IPS DF 19.7 (cell line): ENCODE results near the gene ESD.
"Not testable (repeated sequence)": the region's sequence is repeated elsewhere in the genome, so short reads cannot be mapped to it uniquely, and the experiment has no call there.

Experiments used
- DNase-seq: peaks from one replicate; pipeline ENCODE4 v3.0.0-alpha.2; 2013; ENCODE audit warnings: low read depth, low spot score

Gene ESD

DNA sequence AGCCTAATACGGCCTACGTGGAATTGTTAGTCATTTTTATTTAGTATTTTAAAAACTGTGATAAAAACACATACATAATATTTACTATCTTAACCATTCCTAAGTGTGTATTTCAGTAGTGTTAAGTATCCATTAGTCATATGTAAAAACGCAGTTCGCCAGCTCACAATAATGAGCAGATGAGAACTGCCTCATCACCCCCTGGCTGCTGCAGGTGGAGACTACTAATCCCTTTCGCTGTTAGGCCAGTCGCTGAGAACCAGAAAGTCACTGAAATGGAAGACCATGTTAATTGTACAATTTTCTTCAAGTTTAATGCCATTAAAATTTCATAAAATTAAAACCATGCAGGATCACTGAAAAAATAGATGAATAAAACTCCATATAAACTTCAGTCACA is 1.6 kb downstream of the ESD start:
- no peak for DNase-seq

DNA sequence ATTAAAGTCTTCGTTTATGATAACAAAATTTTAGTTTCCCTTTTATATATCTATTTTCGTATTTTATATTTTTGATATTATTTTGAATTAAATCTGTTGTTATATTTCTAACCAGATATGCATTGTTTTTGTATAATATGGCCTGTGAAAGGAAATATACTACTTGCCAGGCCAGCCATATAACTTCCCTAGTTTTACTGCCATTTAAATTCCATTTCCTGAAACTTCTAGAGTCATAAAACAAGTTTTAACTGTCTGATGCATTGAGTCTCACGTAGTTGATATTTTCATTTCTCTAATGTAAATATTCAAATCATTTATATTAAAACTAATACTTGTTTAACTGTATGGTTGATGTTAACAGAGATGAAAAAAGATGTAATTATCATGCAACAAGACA is 13.5 kb downstream of the ESD start:
- no peak for DNase-seq

DNA sequence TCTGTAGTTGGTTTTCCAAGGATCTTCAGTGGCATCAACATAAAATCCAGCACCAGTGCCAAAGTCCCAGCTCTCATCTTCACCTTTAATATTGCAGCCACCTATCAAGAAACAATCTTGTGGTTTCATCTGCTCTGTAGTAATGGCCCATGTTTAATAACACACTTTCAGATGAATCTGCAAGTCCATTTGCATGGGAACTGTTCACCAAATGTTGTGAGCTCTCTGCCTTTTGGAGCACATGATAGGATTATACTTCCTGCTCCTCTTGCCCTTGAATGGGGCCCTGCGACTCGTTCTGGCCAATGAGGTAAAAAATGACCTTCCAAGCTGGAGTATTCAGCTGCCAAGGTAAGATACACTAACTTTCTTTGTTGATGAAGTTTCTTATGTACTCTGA is 14.3 kb downstream of the ESD start:
- DNase-seq = no peak

DNA sequence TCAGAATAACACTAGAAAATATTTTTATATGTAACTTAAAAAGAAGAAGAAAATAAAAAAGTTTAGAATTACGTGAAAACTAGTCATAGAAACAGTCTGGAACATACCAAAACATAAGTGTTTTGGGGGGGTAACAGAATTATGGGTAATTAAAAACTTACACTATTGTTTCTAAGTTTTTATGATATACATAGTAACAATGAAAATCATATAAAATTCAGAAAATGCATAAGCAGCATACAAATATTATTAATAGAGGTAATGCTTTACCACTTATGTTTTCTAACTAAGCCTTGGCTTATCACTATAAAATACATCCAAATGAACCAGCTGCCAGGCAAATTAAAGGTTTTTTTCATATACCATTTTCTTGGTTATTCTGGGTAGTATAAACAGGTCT is 14.9 kb downstream of the ESD start:
- DNase-seq = no peak

DNA sequence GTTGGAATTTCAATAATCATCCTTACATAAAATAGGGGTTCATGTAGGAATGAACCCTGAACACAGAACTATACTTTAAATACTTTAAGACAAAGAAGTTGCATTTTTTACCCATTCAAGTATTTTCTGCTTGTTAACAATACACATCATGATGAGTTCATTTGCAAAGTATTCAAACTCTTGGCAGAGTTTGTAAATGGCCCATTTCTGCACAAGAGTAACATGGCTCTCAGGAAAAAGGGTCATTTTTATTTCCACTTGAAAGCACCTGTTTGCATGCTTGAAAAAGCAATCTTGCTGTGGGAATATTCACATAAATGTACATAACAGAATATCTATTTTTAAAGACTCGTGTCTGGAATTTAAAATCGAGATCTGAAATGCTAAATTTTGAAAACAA is 18.1 kb downstream of the ESD start:
- no peak for DNase-seq

DNA sequence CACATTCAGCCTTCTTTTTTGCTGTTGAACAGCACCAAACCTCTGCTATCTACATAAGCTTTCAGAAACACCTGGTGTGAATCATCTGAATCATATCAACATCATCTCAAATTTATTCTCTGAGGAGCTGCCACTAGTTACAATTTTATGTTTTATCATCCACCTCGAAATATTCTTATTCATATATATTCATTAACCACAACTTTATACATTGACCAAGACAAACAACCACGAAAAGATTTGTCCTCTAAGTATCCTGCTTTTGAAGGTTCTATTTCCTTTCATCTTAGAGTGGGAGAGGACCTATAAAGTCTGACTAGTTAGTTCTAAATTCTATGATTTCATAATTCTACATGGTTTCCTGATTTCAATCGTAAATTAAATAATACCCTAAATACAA is 18.9 kb downstream of the ESD start:
- no peak for DNase-seq

DNA sequence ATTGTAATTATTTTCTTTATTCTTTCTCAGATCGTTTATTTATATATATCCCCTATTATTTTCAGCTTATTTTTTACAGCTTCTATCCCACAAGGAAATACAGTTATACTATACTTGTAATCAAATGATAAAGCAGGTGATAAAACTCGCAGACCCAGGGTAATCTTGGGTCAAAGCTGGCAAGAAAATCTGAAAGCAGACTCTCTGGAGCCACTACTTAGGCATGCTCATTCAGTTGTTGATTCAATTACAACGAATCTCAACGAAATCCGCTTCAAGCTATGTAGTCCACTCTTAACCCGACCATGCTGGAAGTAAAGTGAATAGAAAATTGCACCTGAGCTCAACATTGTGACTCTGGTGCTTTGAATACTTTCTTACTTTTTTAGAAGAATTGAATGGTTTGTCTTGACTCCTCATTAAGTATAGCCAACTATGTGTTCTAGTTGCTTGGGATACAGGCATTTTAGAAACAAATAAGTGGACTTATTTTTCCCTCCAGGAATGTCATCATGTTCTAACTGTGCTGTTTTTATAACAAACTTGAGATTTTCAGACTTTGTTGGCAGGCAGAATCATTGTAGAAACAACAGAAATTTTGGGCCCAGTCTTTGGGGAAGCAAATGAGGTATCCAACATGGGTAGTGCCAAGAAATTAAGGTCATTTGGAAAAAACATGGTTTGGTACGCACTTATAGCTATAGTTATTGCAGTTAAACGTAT is 21.4 kb downstream of the ESD start:
- DNase-seq = no peak

DNA sequence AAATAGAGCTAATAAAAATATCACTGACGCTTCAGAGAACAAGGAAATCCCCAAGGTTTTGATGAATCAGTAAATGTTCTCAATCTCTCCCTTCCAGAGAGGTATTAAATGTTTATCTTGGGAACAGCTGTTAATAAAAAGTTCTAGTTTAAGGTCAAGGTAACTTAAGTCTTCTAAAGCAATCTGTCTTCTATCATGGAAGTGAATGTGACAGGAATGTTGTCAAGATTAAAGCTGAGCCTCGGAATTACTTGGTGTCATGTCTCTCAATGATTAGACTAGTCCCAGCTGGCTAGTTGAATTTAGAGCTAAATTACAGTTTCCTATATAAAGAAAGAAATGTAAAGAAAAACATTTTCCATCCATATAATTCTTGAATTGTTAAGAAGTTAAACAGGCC is 23.4 kb downstream of the ESD start:
- no peak for DNase-seq

DNA sequence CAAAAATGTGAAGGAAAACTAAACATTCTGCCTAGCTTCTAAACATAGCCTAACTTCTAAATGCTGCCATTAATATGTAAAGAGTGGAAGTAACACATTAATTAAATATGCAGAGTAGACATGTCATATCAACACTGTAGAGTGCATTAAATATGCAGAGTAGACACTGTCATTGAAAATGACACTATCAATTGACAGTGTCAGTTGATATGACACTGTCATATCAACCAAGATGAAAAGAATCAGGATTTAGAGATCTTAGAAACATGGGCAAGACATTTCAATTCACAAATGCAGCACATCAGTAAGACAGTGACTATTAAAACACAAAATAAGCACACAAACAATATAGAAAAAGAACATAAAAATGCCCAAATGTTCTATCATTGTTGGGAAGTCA is 25.3 kb downstream of the ESD start:
- DNase-seq = no peak

DNA sequence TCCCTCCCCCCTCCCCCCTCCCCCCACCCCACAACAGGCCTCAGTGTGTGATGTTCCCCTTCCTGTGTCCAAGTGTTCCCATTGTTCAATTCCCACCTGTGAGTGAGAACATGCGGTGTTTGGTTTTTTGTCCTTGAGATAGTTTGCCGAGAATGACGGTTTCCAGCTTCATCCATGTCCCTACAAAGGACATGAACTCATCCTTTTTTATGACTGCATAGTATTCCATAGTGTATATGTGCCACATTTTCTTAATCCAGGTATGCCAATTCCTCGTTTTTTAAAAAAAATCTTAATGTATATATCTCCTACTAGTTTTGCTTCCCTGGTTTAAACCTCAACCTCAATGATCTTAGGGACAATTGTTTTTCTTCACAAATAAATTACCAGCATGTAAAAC is 27.0 kb downstream of the ESD start:
- not testable (repeated sequence) for DNase-seq

DNA sequence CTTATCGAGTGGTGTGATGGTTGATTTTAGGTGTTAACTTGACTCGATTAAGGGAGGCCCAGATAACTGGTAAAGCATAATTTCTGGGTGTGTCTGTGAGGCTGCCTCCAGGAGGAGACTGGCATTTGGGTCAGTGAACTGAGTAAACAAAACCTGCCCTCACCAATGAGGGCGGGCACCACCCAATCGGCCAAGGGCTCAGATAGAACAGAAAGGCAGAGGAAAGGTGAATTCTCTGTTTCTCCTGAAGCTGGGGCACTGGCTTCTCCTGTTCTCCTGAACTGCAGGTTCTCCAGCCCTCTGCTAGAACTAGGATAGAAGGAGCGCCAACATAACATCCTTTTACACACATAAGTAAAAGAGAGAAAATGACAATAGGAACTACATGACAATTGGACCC is 35.1 kb downstream of the ESD start:
- DNase-seq = no peak

DNA sequence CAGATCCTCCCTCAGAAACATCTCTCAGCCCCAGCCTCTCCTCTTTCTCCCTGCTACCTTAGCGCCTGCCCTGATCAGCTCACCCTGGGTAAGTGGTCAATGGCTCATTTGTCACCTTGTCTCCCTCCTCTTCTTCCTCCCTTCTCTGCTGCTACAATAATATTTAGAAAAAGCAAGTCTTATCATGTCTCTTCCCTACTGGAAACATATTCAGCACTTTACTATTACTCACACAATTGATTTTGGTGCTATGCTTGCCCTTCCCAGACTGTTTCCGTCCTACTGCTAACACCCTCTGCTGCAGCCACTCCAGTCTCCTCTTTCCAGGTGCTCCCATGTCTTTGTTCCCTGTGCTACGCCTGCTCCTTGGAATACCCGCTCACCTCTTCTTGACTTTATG is 35.8 kb downstream of the ESD start:
- DNase-seq = no peak

DNA sequence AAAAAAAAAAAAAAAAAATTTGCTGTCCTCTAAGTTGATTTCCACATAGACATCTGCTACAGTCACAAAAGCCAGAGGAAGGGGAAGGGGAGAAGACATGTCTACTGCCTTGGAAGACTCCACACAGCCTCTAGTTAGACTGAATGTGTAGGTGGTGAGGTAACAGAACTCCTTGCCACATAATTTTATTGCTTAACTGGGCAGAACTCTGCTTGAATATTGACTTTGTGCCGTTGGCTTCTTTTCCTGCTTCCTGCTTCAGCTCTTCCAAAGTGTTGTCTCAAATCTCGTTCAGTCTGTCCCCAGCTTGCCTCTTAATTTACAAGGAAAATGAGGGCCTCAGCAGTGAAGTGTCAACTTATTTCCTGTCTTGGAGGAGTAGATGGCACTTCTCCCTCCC is 37.1 kb downstream of the ESD start:
- DNase-seq = no peak

DNA sequence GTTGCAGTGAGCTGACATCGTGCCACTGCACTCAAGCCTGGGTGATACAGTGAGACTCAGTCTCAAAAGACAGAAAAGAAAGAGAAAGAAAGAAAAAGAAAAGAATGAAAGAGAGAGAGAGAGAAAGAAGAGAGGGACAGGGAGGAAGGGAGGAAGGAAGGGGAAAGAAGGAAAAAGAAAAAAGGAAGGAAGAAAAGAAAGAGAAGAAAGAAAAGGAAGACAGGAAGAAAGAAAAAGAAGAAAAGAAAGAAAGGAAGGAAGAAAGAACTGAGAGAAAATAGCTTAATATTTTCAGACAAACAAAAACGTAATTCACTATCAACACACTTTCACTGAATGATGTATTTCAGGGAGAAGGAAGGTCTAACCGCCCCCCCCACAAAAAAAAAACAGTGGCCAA is 39.3 kb downstream of the ESD start:
- DNase-seq = no peak

DNA sequence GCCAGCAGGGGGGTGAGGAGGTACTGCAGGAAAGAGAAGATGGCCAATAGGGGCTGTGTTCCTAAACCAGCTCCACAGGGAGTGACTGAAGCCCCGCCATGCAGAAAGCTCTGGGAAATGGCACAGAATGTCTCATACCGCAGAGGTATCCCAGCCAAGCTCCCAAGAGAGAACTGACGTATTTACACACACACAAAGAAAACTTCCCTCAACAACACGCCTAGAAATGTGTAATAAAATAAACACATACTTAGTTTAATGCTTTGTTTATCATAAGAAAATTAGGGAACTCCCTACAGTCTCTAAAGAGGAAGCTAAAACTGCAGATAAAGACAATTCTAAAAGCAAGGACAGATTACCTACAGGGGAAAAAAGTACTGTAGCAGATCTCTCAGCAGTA is 40.0 kb downstream of the ESD start:
- no peak for DNase-seq

DNA sequence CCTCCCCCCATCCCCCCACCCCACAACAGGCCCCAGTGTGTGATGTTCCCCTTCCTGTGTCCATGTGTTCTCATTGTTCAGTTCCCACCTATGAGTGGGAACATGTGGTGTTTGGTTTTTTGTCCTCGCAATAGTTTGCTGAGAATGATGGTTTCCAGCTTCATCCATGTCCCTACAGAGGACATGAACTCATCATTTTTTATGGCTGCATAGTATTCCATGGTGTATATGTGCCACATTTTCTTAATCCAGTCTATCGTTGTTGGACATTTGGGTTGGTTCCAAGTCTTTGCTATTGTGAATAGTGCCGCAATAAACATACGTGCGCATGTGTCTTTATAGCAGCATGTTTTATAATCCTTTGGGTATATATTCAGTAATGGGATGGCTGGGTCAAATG is 41.5 kb downstream of the ESD start:
- DNase-seq = not testable (repeated sequence)

DNA sequence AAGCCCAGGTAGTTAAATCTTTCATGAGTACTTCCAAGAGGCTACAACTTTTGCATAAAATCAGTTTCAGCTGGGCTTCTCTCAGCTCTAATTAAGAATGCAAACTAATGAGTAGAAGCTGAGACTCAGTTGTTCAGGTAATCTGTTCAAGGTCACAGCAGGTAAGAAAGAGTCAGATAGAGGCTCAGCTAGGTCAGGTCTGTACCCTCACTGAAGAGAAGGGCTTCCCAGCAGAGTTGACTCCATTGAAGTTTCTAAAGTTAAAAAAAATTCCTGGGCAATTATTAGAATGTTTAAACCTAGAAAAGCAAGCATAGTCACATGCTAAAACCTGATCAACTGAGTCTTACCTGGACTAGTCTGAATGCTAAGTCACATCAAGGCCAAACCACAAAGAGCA is 42.1 kb downstream of the ESD start:
- DNase-seq = no peak

DNA sequence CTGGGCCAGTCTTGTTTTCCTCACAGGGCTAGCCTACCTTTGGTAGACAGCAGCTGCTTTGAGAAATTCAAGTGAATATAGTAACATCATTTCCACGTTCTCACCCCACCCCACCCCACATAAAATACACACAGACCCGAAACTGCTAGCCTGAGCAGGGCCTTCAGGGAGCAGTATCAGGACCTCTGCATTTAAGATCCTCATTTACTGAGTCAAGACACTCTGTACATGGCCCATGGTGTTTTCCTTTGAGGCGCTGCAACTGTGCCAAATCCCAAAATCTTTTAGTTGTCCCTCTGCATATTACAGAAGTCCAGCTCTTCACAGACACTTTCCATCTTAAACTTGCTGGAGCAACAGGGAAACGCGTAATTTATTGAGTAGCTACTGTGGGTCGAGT is 43.0 kb downstream of the ESD start:
- no peak for DNase-seq

DNA sequence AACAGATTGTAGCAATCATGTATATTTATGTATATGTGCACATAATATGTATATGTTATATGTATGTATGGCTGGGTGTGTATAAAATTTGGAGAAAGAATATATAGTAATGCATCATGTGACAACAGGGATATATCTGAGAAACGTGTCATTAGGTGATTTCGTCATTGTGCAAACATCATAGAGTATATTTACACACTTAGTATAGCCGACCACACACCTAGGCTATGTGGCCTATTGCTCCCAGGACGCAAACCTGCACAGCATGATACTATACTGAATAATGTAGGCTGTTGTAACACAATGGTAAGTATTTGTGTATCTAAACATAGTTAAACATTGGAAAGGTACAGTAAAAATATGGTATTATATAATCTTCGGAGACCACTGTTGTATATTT is 43.8 kb downstream of the ESD start:
- no peak for DNase-seq

DNA sequence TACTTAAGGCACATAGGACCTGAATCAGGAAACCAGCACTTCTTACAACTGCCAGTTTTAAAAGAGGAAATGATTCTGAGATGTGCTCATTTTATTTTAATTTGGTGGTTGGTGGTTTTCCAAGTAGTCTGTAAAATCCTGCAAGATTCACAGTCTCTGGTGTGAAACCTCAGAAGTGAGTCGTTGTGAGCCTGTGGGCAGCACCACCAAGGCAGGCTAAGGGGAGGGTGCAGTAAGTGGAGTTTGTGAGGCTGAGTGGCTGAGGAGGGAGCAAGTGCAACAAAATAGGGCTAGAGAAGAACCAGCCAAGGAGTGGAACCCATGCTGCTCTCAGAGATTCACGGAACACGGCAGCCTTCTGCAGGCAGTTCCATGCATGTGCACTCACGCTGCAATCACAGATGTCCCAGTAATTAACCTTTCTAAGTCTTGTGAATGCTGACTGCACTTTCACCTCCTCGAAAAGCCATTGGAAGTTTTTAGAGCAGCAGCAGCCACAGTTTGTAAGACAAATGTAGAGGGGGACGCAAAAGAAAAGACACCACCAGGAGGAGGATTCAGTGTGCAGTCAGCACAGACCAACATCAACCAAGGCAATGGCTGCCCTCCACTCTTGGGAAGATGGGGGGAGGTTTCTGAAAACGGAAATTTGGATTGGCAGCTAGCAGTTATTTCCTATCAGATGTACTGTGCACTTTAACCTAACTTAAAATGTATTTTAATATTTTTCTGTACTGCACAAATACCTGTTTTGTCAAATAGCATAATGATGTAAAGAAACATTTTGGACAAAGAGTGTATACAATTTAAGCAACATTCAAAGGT is 44.9 kb downstream of the ESD start:
- DNase-seq = no peak

DNA sequence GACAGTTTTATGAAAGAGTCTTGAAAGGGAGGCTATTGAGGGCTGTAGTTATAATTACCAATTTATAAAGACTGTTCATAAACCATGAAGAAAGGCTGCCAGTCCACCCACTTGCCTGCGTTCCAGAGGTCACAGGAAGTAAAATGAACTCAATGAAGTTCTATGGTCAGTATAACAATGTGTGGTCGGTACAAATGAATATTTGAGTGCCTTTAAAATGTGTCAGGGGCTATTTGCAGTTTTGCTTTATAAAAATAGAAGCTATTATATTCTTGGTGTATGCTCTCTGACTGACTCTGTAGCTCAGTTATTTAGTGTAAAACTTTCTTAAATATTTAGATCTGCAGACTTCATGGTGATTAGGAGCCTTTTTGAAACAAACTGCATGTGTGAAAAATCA is 47.0 kb downstream of the ESD start:
- no peak for DNase-seq

DNA sequence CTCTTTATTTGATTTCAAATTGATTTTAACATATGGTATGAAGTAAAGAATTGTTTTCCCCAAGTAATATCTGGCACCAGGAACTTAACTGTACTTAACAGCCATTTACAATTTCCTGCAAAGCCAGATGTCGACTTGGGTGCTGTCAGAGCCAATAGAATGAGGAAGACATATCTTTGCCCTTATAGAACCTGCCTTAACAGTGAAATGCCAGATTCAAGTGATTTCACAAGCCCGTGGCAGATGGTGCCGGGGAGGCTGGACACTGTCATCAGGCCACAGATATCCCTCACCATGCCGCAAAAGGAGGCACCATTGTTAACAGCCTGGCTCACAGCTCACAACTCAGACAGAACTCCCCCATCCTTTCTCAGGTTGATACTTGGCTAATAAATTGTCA is 48.7 kb downstream of the ESD start:
- no peak for DNase-seq

DNA sequence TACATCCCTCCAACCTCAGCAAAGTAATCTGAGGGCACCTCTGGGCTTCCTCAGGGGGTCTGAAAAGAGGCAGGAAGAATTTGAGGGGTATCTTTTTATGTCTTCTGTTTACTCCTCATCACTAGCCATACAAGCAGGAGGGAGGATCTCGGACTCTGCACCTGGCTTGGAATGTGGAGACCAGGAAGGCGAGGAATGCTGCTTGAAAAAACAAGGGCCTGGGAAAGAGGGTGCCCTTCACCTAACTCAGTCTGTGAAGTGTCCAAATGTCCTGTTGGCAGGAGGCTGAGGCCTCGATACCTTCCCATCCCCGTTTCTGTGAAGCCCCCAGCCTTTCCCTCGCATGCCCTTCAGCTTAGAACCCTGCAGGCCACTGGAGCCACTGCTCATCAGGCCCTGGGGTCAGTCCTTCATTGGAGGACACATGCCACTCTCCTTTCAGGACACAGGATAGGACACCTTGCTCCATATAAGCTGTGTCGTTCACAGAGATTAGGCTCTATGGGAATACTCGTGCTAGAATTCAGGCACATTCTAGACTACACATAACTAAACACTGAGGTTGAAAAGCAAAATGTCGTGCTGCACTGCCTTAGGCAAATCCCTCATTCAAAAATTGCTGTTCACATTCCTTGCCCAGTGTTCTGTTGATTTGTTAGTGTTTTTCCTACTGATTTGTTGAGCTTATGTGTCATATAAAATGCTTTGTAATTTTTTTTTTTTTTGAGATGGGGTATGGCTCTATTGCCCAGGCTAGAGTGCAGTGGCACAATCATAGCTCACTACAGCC is 49.7 kb downstream of the ESD start:
- DNase-seq = no peak
